ENCODE measurements around the gene RBMXL2. TPM values are rescaled to one million over a fixed set of nuclear protein-coding genes. Genes with fewer than 3 reads are reported as not detected.
A peak's percentile ranks its signal among the peaks of the same experiment; 100 is the strongest.

Gene RBMXL2
- total RNA-seq, 3 donors from 2014 or later (not counting 1 experiment from before 2014, with no cell fraction given), result not detected

- Histone ChIP-seq H3K36me3 (ENCODE audit: control insufficient read depth, insufficient read depth, low read length) (no peaks in the 10 kb centered on the region), H3K27me3 (ENCODE audit: control insufficient read depth, insufficient read depth, low read length) (peaks cover 4% of the 10 kb centered on the region), H3K4me3 (ENCODE audit: low read length) (no peak overlapping the region), H3K27ac (ENCODE audit: low read length) (no peak overlapping the region), H3K4me1 (ENCODE audit: control insufficient read depth, insufficient read depth, low read length) (no peaks in the 10 kb centered on the region), H3K9me3 (ENCODE audit: control insufficient read depth, insufficient read depth, low read length) (no peaks in the 10 kb centered on the region)
- DNase-seq (no peak), ATAC-seq (no peak)
- intact Hi-C loops (cut with micrococcal nuclease), result no loop called here
- WGBS (ENCODE audit: insufficient coverage), result no CpG with 5 or more reads among the region's 1 CpG
- Mint-ChIP-seq H3K27me3 (ENCODE audit: low read depth in 2 of 2) (peaks cover 2 to 9% of the 10 kb centered on the region in 2 donors), H3K27ac (no peak overlapping the region), H3K4me1 (no peaks in the 10 kb centered on the region), H3K9me3 (no peaks in the 10 kb centered on the region), H3K4me3 (no peak overlapping the region), H3K36me3 (no peaks in the 10 kb centered on the region)
- TF ChIP-seq, protein P1, sequence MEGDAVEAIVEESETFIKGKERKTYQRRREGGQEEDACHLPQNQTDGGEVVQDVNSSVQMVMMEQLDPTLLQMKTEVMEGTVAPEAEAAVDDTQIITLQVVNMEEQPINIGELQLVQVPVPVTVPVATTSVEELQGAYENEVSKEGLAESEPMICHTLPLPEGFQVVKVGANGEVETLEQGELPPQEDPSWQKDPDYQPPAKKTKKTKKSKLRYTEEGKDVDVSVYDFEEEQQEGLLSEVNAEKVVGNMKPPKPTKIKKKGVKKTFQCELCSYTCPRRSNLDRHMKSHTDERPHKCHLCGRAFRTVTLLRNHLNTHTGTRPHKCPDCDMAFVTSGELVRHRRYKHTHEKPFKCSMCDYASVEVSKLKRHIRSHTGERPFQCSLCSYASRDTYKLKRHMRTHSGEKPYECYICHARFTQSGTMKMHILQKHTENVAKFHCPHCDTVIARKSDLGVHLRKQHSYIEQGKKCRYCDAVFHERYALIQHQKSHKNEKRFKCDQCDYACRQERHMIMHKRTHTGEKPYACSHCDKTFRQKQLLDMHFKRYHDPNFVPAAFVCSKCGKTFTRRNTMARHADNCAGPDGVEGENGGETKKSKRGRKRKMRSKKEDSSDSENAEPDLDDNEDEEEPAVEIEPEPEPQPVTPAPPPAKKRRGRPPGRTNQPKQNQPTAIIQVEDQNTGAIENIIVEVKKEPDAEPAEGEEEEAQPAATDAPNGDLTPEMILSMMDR (IDR thresholded peaks at IDR 0.05), result no peak
Observed at GRCh38 chr11:7081441-7081840, 7.4 kb upstream of the RBMXL2 start.

DNA sequence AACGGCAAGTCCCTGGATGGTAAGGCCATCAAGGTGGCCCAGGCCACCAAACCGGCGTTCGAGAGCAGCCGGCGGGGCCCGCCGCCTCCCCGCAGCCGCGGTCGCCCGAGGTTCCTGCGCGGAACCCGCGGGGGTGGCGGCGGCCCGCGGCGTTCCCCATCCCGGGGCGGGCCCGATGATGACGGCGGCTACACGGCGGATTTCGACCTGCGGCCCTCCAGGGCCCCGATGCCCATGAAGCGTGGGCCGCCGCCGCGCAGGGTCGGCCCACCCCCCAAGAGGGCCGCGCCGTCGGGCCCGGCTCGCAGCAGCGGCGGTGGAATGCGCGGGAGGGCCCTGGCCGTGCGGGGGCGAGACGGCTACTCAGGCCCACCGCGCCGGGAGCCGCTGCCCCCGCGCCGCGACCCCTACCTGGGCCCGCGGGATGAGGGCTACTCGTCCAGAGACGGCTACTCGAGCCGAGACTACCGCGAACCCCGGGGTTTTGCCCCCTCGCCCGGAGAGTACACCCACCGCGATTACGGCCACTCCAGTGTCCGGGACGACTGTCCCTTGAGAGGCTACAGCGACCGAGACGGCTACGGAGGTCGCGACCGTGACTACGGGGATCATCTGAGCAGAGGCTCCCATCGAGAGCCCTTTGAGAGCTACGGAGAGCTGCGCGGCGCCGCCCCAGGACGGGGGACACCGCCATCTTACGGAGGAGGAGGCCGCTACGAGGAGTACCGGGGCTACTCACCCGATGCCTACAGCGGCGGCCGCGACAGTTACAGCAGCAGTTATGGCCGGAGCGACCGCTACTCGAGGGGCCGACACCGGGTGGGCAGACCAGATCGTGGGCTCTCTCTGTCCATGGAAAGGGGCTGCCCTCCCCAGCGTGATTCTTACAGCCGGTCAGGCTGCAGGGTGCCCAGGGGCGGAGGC, 792 bp downstream of the RBMXL2 start:
- Histone ChIP-seq H3K4me1 (ENCODE audit: control insufficient read depth, insufficient read depth, low read length) (no peaks in the 10 kb centered on the region), H3K36me3 (ENCODE audit: control insufficient read depth, insufficient read depth, low read length) (no peaks in the 10 kb centered on the region), H3K27me3 (ENCODE audit: control insufficient read depth, insufficient read depth, low read length) (peaks cover 13% of the 10 kb centered on the region), H3K4me3 (ENCODE audit: low read length) (no peak overlapping the region), H3K9me3 (ENCODE audit: control insufficient read depth, insufficient read depth, low read length) (no peaks in the 10 kb centered on the region), H3K27ac (ENCODE audit: low read length) (no peak overlapping the region)
- H3K4me1 Mint-ChIP-seq, result no peaks in the 10 kb centered on the region
- no peak overlapping the region for H3K27ac Mint-ChIP-seq
- no peak for DNase-seq
- H3K27me3 Mint-ChIP-seq (ENCODE audit: low read depth in 2 of 2), result peaks cover 8 to 41% of the 10 kb centered on the region in 2 donors
- WGBS (ENCODE audit: insufficient coverage), result 89% methylated on average over 111 of the region's 111 CpGs
- TF ChIP-seq, protein P1 (IDR thresholded peaks at IDR 0.05), result no peak
- no peak for ATAC-seq
- no peaks in the 10 kb centered on the region for H3K9me3 Mint-ChIP-seq
- no peak overlapping the region for H3K4me3 Mint-ChIP-seq
- intact Hi-C loops (cut with micrococcal nuclease), result no loop called here
- H3K36me3 Mint-ChIP-seq, result no peaks in the 10 kb centered on the region

- WGBS (ENCODE audit: insufficient coverage), result 10% methylated on average over 2 of the region's 2 CpGs
- peaks cover 10 to 20% of the 10 kb centered on the region in 2 donors for H3K27me3 Mint-ChIP-seq (ENCODE audit: low read depth in 2 of 2)
- H3K4me1 Mint-ChIP-seq, result no peaks in the 10 kb centered on the region
- intact Hi-C loops (cut with micrococcal nuclease), result loop anchor here (1.0 to 2.0 kb wide), 3 partner anchors 344 to 596 kb away; no protein-coding TSS in a partner anchor
- Histone ChIP-seq H3K27ac (ENCODE audit: low read length) (no peak overlapping the region), H3K4me1 (ENCODE audit: control insufficient read depth, insufficient read depth, low read length) (no peaks in the 10 kb centered on the region), H3K4me3 (ENCODE audit: low read length) (no peak overlapping the region), H3K9me3 (ENCODE audit: control insufficient read depth, insufficient read depth, low read length) (no peaks in the 10 kb centered on the region), H3K27me3 (ENCODE audit: control insufficient read depth, insufficient read depth, low read length) (peaks cover 3% of the 10 kb centered on the region), H3K36me3 (ENCODE audit: control insufficient read depth, insufficient read depth, low read length) (no peaks in the 10 kb centered on the region)
- H3K36me3 Mint-ChIP-seq, result no peaks in the 10 kb centered on the region
- DNase-seq, result peak in 1 of 2 donors; percentile 74
- peak in 2 of 3 donors; percentile 52 to 67 for ATAC-seq
- no peak overlapping the region for H3K4me3 Mint-ChIP-seq
- TF ChIP-seq, protein P1 (IDR thresholded peaks at IDR 0.05), result peak; percentile 57
- H3K27ac Mint-ChIP-seq, result no peak overlapping the region
- no peaks in the 10 kb centered on the region for H3K9me3 Mint-ChIP-seq
Observed at GRCh38 chr11:7098235-7098832, 9.5 kb downstream of the RBMXL2 start.
